Right lobe of liver (tissue), 4 donors: ENCODE measurements around the gene TFF3.

Experiments used
- POLR2A ChIP-seq: fragments of 450-650 bp; IDR thresholded peaks from one replicate; pipeline ENCODE4 v1.6.1; 2017; ENCODE audit warnings: antibody characterized with exemption, mild to moderate bottlenecking
- TF ChIP-seq, protein P1 (sequence below), 4 donors: fragments of 200-600 bp in 3 of 4; fragments of 450-650 bp in 1 of 4; IDR thresholded peaks; one replicate each; pipeline versions ENCODE4 v1.5.1 to v1.8.0; 2016 to 2022; ENCODE audit warnings: antibody characterized with exemption in 4 of 4, mild to moderate bottlenecking in 2 of 4
- donor health status: DM: no; HTN: no; CAD: no.
- donor health status: DM: no; HTN: no; CAD: no.
- donor health status: DM: no; HTN: yes; CAD: no.

- TF ChIP-seq POLR2A, result no peak
- TF ChIP-seq, protein P1, sequence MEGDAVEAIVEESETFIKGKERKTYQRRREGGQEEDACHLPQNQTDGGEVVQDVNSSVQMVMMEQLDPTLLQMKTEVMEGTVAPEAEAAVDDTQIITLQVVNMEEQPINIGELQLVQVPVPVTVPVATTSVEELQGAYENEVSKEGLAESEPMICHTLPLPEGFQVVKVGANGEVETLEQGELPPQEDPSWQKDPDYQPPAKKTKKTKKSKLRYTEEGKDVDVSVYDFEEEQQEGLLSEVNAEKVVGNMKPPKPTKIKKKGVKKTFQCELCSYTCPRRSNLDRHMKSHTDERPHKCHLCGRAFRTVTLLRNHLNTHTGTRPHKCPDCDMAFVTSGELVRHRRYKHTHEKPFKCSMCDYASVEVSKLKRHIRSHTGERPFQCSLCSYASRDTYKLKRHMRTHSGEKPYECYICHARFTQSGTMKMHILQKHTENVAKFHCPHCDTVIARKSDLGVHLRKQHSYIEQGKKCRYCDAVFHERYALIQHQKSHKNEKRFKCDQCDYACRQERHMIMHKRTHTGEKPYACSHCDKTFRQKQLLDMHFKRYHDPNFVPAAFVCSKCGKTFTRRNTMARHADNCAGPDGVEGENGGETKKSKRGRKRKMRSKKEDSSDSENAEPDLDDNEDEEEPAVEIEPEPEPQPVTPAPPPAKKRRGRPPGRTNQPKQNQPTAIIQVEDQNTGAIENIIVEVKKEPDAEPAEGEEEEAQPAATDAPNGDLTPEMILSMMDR (IDR thresholded peaks at IDR 0.05), result no peak
These were observed 23.8 kb upstream of the TFF3 start for GRCh38 chr21:42338729-42339715.
